ENCODE results near the gene F11R. TPM values are rescaled to one million over a fixed set of nuclear protein-coding genes. Genes with fewer than 3 reads are reported as not detected.
"Not testable (repeated sequence)": the region's sequence is repeated elsewhere in the genome, so short reads cannot be mapped to it uniquely, and the experiment has no call there.

Gene F11R
- total RNA-seq, 1 donor from 2014 or later = 145 TPM

GRCh38 chr1:161044535-161044907 lies 23.6 kb upstream of the F11R start:
- peak; percentile 19 for DNase-seq (ENCODE audit: low read depth)

GRCh38 chr1:161039546-161039945 lies 18.6 kb upstream of the F11R start:
- DNase-seq (ENCODE audit: low read depth) = no peak

- no peak for DNase-seq (ENCODE audit: low read depth)
Observed at GRCh38 chr1:161039154-161039545, 18.2 kb upstream of the F11R start.

GRCh38 chr1:161038523-161039153 lies 17.7 kb upstream of the F11R start, which contains the start of gene TSTD1:
TSTD1 (minus strand) TSS chr1:161038964; CDS start chr1:161038889, 75 bp downstream.
- DNase-seq (ENCODE audit: low read depth) = peak; percentile 32

- DNase-seq (ENCODE audit: low read depth) = no peak
Observed at GRCh38 chr1:161037661-161038522, 16.9 kb upstream of the F11R start.

GRCh38 chr1:161033751-161034150 lies 12.8 kb upstream of the F11R start:
- DNase-seq (ENCODE audit: low read depth) = no peak

- DNase-seq (ENCODE audit: low read depth) = no peak
Observed at GRCh38 chr1:161032409-161032808, 11.5 kb upstream of the F11R start.

GRCh38 chr1:161031874-161032273 lies 10.9 kb upstream of the F11R start:
- no peak for DNase-seq (ENCODE audit: low read depth)

GRCh38 chr1:161029466-161029865 lies 8.5 kb upstream of the F11R start:
- DNase-seq (ENCODE audit: low read depth) = not testable (repeated sequence)

- not testable (repeated sequence) for DNase-seq (ENCODE audit: low read depth)
Observed at GRCh38 chr1:161026954-161027353, 6.0 kb upstream of the F11R start.

- not testable (repeated sequence) for DNase-seq (ENCODE audit: low read depth)
Observed at GRCh38 chr1:161022432-161022831, 1.5 kb upstream of the F11R start.

- peak; percentile 41 for DNase-seq (ENCODE audit: low read depth)
Observed at GRCh38 chr1:161021970-161022353, 1.0 kb upstream of the F11R start.

- peak; percentile 91 for DNase-seq (ENCODE audit: low read depth)
Observed at GRCh38 chr1:161021165-161021969, 415 bp upstream of the F11R start.

GRCh38 chr1:161019751-161020495 lies 1.0 kb downstream of the F11R start:
- DNase-seq (ENCODE audit: low read depth) = peak; percentile 36

GRCh38 chr1:161019111-161019660 lies 1.8 kb downstream of the F11R start:
- DNase-seq (ENCODE audit: low read depth) = not testable (repeated sequence)

GRCh38 chr1:161018631-161018930 lies 2.4 kb downstream of the F11R start:
- no peak for DNase-seq (ENCODE audit: low read depth)

- no peak for DNase-seq (ENCODE audit: low read depth)
Observed at GRCh38 chr1:161017756-161018630, 3.0 kb downstream of the F11R start.

- not testable (repeated sequence) for DNase-seq (ENCODE audit: low read depth)
Observed at GRCh38 chr1:161017181-161017580, 3.8 kb downstream of the F11R start.

- peak; percentile 63 for DNase-seq (ENCODE audit: low read depth)
Observed at GRCh38 chr1:161016683-161017082, 4.3 kb downstream of the F11R start.

- peak; percentile 84 for DNase-seq (ENCODE audit: low read depth)
Observed at GRCh38 chr1:161013488-161014230, 7.3 kb downstream of the F11R start.

All from renal cortical epithelial cell (primary cell).